Nephron (organoid): ENCODE data around the gene RGS6.

Source experiments
- H3K27ac Mint-ChIP-seq, 3 experiments: 2 replicates each; pipeline ENCODE4 v1.8.0; 2020; ENCODE audit warnings: mixed read lengths in 3 of 3, mild to moderate bottlenecking in 2 of 3, moderate library complexity in 1 of 3
- H3K27me3 Mint-ChIP-seq: 2 replicates; pipeline ENCODE4 v1.8.0; 2021; ENCODE audit warnings: low read depth, mild to moderate bottlenecking, moderate library complexity, mixed read lengths
- H3K36me3 Mint-ChIP-seq: 2 replicates; pipeline ENCODE4 v1.8.0; 2020; ENCODE audit warnings: low read depth, mixed read lengths
- H3K4me1 Mint-ChIP-seq: 2 replicates; pipeline ENCODE4 v1.8.0; 2020; ENCODE audit warnings: mixed read lengths
- H3K4me3 Mint-ChIP-seq, 3 experiments: 2 replicates each; pipeline ENCODE4 v1.8.0; 2020; ENCODE audit warnings: mild to moderate bottlenecking in 3 of 3, mixed read lengths in 3 of 3, moderate library complexity in 2 of 3
- H3K9me3 Mint-ChIP-seq: 2 replicates; pipeline ENCODE4 v1.8.0; 2020; ENCODE audit warnings: mixed read lengths
- CTCF ChIP-seq, 3 experiments: fragments of 200-600 bp; sonication (generic); IDR thresholded peaks; one replicate each; pipeline ENCODE4 v1.5.0; 2021; ENCODE audit warnings: antibody characterized with exemption in 3 of 3; ENCODE audit not compliant: unreplicated experiment in 3 of 3

RGS6 gene

GRCh38 chr14:72512925-72513324, 580.7 kb downstream of the RGS6 start:
- Mint-ChIP-seq H3K36me3 (no peaks in the 10 kb centered on the region), H3K4me1 (peaks cover 31% of the 10 kb centered on the region), H3K9me3 (no peaks in the 10 kb centered on the region), H3K4me3 (no peak overlapping the region), H3K27ac (no peak overlapping the region), H3K27me3 (peaks cover 7% of the 10 kb centered on the region)
- TF ChIP-seq CTCF (IDR thresholded peaks at IDR 0.05; ENCODE audit: unreplicated experiment in 3 of 3), result no peak

- Mint-ChIP-seq H3K27ac (peak overlapping the region; percentile 38 to 69 (median 64)), H3K4me3 (no peak overlapping the region), H3K4me1 (peaks cover 31% of the 10 kb centered on the region), H3K9me3 (no peaks in the 10 kb centered on the region), H3K27me3 (peaks cover 7% of the 10 kb centered on the region), H3K36me3 (no peaks in the 10 kb centered on the region)
- no peak for TF ChIP-seq CTCF (IDR thresholded peaks at IDR 0.05; ENCODE audit: unreplicated experiment in 3 of 3)
These were observed 581.1 kb downstream of the RGS6 start for GRCh38 chr14:72513346-72513745.

GRCh38 chr14:72513965-72514659, 581.9 kb downstream of the RGS6 start:
- Mint-ChIP-seq H3K9me3 (no peaks in the 10 kb centered on the region), H3K4me3 (no peak overlapping the region), H3K27ac (peak overlapping the region; percentile 38 to 69 (median 64)), H3K27me3 (peaks cover 7% of the 10 kb centered on the region), H3K36me3 (no peaks in the 10 kb centered on the region), H3K4me1 (peaks cover 31% of the 10 kb centered on the region)
- peak; percentile 74 to 85 (median 77) for TF ChIP-seq CTCF (IDR thresholded peaks at IDR 0.05; ENCODE audit: unreplicated experiment in 3 of 3)

GRCh38 chr14:72514660-72515025, 582.4 kb downstream of the RGS6 start:
- Mint-ChIP-seq H3K4me1 (peaks cover 31% of the 10 kb centered on the region), H3K4me3 (no peak overlapping the region), H3K27me3 (peaks cover 7% of the 10 kb centered on the region), H3K36me3 (no peaks in the 10 kb centered on the region), H3K27ac (peak overlapping the region in 2 of 3 experiments; percentile 33 to 38), H3K9me3 (no peaks in the 10 kb centered on the region)
- no peak for TF ChIP-seq CTCF (IDR thresholded peaks at IDR 0.05; ENCODE audit: unreplicated experiment in 3 of 3)

- Mint-ChIP-seq H3K27me3 (no peaks in the 10 kb centered on the region), H3K36me3 (peaks cover under 1% of the 10 kb centered on the region), H3K4me3 (no peak overlapping the region), H3K4me1 (peaks cover 31% of the 10 kb centered on the region), H3K27ac (peak overlapping the region in 2 of 3 experiments; percentile 21 to 85), H3K9me3 (peaks cover 12% of the 10 kb centered on the region)
- TF ChIP-seq CTCF (IDR thresholded peaks at IDR 0.05; ENCODE audit: unreplicated experiment in 3 of 3), result peak in 1 of 3 experiments; percentile 14
These were observed 583.8 kb downstream of the RGS6 start for GRCh38 chr14:72515779-72516770.
